ENCODE data around the gene PRDM16.

PRDM16 gene

DNA sequence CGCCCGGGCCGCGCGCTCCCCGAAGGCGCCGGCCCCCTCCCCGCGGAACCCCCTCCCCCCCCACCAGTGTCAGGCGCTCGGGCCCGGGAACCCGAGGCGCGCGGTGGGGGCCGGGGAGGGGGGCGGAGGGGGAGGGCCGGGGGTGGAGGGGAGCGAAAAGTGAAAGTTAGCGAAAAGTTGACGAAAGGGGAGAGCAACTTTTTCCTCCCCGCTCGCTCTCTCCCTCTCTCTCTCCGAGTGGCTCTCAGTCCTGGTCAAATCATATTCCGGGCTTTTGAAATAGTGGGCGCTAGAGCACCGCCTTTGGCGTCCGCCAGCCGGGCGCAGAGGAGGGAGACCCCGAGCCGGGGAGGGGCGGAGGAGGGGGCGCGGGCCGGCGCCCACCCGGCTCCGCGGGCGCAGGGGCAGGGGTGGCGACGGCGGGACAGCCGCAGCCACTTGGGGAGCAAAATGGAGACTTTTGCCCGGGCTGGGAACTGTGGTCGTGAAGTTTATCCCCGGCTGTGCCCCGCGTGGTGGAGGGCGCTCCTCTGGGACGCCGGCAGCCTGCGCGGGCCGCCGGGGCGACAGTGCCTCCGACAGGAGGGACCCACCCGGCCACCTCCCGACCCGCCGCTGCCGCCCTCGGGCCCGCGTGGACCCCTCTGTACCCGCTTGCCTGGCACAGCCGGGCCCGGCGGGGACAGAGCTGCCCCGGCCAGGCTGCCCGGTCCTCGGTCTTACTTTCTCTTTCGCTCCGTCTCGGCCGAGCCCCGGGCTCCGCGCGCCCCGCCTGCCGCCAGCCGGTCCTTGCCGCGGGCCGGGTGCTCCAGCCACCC is 697 bp downstream of the PRDM16 start (continued):
- TF ChIP-seq, protein P1, sequence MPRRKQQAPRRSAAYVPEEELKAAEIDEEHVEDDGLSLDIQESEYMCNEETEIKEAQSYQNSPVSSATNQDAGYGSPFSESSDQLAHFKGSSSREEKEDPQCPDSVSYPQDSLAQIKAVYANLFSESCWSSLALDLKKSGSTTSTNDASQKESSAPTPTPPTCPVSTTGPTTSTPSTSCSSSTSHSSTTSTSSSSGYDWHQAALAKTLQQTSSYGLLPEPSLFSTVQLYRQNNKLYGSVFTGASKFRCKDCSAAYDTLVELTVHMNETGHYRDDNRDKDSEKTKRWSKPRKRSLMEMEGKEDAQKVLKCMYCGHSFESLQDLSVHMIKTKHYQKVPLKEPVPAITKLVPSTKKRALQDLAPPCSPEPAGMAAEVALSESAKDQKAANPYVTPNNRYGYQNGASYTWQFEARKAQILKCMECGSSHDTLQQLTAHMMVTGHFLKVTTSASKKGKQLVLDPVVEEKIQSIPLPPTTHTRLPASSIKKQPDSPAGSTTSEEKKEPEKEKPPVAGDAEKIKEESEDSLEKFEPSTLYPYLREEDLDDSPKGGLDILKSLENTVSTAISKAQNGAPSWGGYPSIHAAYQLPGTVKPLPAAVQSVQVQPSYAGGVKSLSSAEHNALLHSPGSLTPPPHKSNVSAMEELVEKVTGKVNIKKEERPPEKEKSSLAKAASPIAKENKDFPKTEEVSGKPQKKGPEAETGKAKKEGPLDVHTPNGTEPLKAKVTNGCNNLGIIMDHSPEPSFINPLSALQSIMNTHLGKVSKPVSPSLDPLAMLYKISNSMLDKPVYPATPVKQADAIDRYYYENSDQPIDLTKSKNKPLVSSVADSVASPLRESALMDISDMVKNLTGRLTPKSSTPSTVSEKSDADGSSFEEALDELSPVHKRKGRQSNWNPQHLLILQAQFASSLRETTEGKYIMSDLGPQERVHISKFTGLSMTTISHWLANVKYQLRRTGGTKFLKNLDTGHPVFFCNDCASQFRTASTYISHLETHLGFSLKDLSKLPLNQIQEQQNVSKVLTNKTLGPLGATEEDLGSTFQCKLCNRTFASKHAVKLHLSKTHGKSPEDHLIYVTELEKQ (tag by site-specific recombination; IDR thresholded peaks at IDR 0.05; ENCODE audit: borderline replicate concordance), result no peak
- TF ChIP-seq ZIC2 (tag by site-specific recombination; IDR thresholded peaks at IDR 0.05) (no peak), PRDM1 (tag by site-specific recombination; IDR thresholded peaks at IDR 0.05) (peak; percentile 74), ZNF843 (tag by site-specific recombination; IDR thresholded peaks at IDR 0.05) (no peak), ZBTB20 (tag by site-specific recombination; IDR thresholded peaks at IDR 0.05) (peak; percentile 78), ZNF473 (tag by site-specific recombination; IDR thresholded peaks at IDR 0.05) (no peak), ZNF426 (tag by site-specific recombination; IDR thresholded peaks at IDR 0.05) (no peak), ZSCAN30 (tag by site-specific recombination; IDR thresholded peaks at IDR 0.05) (no peak), ZNF214 (tag by site-specific recombination; IDR thresholded peaks at IDR 0.05; ENCODE audit: borderline replicate concordance) (no peak), ZNF248 (tag by site-specific recombination; IDR thresholded peaks at IDR 0.05) (no peak), SP7 (tag by site-specific recombination; IDR thresholded peaks at IDR 0.05) (no peak), ZNF266 (tag by site-specific recombination; IDR thresholded peaks at IDR 0.05; ENCODE audit: low read depth) (no peak), ZNF623 (tag by site-specific recombination; IDR thresholded peaks at IDR 0.05) (no peak), ZNF132 (tag by site-specific recombination; IDR thresholded peaks at IDR 0.05; ENCODE audit: borderline replicate concordance) (no peak), ZNF600 (tag by site-specific recombination; IDR thresholded peaks at IDR 0.05) (no peak), ZNF768 (tag by site-specific recombination; IDR thresholded peaks at IDR 0.05) (no peak)
- TF ChIP-seq, protein P2, sequence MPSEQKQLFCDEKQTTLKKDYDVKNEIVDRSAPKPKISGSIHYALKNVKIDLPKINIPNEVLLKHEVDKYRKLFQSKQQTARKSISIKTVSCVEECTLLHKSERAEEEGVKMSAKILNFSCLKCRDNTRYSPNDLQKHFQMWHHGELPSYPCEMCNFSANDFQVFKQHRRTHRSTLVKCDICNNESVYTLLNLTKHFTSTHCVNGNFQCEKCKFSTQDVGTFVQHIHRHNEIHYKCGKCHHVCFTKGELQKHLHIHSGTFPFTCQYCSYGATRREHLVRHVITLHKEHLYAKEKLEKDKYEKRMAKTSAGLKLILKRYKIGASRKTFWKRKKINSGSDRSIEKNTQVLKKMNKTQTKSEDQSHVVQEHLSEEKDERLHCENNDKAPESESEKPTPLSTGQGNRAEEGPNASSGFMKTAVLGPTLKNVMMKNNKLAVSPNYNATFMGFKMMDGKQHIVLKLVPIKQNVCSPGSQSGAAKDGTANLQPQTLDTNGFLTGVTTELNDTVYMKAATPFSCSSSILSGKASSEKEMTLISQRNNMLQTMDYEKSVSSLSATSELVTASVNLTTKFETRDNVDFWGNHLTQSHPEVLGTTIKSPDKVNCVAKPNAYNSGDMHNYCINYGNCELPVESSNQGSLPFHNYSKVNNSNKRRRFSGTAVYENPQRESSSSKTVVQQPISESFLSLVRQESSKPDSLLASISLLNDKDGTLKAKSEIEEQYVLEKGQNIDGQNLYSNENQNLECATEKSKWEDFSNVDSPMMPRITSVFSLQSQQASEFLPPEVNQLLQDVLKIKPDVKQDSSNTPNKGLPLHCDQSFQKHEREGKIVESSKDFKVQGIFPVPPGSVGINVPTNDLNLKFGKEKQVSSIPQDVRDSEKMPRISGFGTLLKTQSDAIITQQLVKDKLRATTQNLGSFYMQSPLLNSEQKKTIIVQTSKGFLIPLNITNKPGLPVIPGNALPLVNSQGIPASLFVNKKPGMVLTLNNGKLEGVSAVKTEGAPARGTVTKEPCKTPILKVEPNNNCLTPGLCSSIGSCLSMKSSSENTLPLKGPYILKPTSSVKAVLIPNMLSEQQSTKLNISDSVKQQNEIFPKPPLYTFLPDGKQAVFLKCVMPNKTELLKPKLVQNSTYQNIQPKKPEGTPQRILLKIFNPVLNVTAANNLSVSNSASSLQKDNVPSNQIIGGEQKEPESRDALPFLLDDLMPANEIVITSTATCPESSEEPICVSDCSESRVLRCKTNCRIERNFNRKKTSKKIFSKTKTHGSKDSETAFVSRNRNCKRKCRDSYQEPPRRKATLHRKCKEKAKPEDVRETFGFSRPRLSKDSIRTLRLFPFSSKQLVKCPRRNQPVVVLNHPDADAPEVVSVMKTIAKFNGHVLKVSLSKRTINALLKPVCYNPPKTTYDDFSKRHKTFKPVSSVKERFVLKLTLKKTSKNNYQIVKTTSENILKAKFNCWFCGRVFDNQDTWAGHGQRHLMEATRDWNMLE (tag by site-specific recombination; conservative IDR thresholded peaks at IDR 0.05; ENCODE audit: low read depth), result no peak
- TF ChIP-seq, protein P3, sequence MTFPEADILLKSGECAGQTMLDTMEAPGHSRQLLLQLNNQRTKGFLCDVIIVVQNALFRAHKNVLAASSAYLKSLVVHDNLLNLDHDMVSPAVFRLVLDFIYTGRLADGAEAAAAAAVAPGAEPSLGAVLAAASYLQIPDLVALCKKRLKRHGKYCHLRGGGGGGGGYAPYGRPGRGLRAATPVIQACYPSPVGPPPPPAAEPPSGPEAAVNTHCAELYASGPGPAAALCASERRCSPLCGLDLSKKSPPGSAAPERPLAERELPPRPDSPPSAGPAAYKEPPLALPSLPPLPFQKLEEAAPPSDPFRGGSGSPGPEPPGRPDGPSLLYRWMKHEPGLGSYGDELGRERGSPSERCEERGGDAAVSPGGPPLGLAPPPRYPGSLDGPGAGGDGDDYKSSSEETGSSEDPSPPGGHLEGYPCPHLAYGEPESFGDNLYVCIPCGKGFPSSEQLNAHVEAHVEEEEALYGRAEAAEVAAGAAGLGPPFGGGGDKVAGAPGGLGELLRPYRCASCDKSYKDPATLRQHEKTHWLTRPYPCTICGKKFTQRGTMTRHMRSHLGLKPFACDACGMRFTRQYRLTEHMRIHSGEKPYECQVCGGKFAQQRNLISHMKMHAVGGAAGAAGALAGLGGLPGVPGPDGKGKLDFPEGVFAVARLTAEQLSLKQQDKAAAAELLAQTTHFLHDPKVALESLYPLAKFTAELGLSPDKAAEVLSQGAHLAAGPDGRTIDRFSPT (tag by site-specific recombination; IDR thresholded peaks at IDR 0.05), result no peak
- TF ChIP-seq, protein P4, sequence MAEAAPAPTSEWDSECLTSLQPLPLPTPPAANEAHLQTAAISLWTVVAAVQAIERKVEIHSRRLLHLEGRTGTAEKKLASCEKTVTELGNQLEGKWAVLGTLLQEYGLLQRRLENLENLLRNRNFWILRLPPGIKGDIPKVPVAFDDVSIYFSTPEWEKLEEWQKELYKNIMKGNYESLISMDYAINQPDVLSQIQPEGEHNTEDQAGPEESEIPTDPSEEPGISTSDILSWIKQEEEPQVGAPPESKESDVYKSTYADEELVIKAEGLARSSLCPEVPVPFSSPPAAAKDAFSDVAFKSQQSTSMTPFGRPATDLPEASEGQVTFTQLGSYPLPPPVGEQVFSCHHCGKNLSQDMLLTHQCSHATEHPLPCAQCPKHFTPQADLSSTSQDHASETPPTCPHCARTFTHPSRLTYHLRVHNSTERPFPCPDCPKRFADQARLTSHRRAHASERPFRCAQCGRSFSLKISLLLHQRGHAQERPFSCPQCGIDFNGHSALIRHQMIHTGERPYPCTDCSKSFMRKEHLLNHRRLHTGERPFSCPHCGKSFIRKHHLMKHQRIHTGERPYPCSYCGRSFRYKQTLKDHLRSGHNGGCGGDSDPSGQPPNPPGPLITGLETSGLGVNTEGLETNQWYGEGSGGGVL (tag by site-specific recombination; IDR thresholded peaks at IDR 0.05), result peak; percentile 55
- TF ChIP-seq, protein P5, sequence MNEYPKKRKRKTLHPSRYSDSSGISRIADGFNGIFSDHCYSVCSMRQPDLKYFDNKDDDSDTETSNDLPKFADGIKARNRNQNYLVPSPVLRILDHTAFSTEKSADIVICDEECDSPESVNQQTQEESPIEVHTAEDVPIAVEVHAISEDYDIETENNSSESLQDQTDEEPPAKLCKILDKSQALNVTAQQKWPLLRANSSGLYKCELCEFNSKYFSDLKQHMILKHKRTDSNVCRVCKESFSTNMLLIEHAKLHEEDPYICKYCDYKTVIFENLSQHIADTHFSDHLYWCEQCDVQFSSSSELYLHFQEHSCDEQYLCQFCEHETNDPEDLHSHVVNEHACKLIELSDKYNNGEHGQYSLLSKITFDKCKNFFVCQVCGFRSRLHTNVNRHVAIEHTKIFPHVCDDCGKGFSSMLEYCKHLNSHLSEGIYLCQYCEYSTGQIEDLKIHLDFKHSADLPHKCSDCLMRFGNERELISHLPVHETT (tag by site-specific recombination; IDR thresholded peaks at IDR 0.05), result no peak
- TF ChIP-seq, protein P6, sequence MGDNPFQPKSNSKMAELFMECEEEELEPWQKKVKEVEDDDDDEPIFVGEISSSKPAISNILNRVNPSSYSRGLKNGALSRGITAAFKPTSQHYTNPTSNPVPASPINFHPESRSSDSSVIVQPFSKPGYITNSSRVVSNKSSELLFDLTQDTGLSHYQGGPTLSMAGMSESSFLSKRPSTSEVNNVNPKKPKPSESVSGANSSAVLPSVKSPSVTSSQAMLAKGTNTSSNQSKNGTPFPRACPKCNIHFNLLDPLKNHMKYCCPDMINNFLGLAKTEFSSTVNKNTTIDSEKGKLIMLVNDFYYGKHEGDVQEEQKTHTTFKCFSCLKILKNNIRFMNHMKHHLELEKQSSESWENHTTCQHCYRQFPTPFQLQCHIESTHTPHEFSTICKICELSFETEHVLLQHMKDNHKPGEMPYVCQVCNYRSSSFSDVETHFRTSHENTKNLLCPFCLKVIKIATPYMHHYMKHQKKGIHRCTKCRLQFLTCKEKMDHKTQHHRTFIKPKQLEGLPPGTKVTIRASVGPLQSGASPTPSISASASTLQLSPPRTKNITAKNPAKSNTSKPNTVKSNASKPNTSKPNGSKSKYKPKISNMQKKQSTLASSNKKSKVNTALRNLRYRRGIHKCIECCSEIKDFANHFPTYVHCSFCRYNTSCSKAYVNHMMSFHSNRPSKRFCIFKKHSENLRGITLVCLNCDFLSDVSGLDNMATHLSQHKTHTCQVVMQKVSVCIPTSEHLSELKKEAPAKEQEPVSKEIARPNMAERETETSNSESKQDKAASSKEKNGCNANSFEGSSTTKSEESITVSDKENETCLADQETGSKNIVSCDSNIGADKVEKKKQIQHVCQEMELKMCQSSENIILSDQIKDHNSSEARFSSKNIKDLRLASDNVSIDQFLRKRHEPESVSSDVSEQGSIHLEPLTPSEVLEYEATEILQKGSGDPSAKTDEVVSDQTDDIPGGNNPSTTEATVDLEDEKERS (tag by site-specific recombination; IDR thresholded peaks at IDR 0.05), result no peak
